Duodenal mucosa (tissue), 2 donors: Measurements from ENCODE around the gene PTDSS2.

ENCODE experiments used
- H3K27ac ChIP-seq: one replicate; pipeline ENCODE4 v1.7.0; 2013; ENCODE audit warnings: low read depth, low read length
- H3K27me3 ChIP-seq, 2 donors: one replicate each; pipeline ENCODE4 v1.7.0; 2013; ENCODE audit warnings: low read length in 2 of 2, control low read depth in 1 of 2; ENCODE audit not compliant: insufficient read depth in 2 of 2, control insufficient read depth in 1 of 2
- H3K36me3 ChIP-seq, 2 donors: one replicate each; pipeline ENCODE4 v1.7.0; 2013; ENCODE audit warnings: low read length in 2 of 2, control low read depth in 1 of 2; ENCODE audit not compliant: insufficient read depth in 2 of 2, control insufficient read depth in 1 of 2
- H3K4me1 ChIP-seq, 2 donors: one replicate each; pipeline ENCODE4 v1.7.0; 2013; ENCODE audit warnings: low read length in 2 of 2, control low read depth in 1 of 2; ENCODE audit not compliant: insufficient read depth in 2 of 2, control insufficient read depth in 1 of 2
- H3K4me3 ChIP-seq, 2 donors: one replicate each; pipeline ENCODE4 v1.7.0; 2013; ENCODE audit warnings: low read length in 2 of 2, low read depth in 1 of 2
- H3K9ac ChIP-seq, 2 donors: one replicate each; pipeline ENCODE4 v1.7.0; 2013; ENCODE audit warnings: low read length in 2 of 2, low read depth in 1 of 2
- H3K9me3 ChIP-seq, 2 donors: one replicate each; pipeline ENCODE4 v1.7.0; 2013; ENCODE audit warnings: low read length in 2 of 2, control low read depth in 1 of 2; ENCODE audit not compliant: control insufficient read depth in 1 of 2

The PTDSS2 gene

GRCh38 chr11:451738-452137, 1.7 kb downstream of the PTDSS2 start:
- H3K4me3 ChIP-seq: peak overlapping the region in 1 of 2 donors; percentile 83
- H3K9me3 ChIP-seq: no peaks in the 10 kb centered on the region
- H3K27me3 ChIP-seq: no peaks in the 10 kb centered on the region
- peaks cover 6 to 14% of the 10 kb centered on the region in 2 donors for H3K36me3 ChIP-seq
- H3K9ac ChIP-seq: no peak overlapping the region
- H3K27ac ChIP-seq: no peak overlapping the region
- peaks cover 20 to 31% of the 10 kb centered on the region in 2 donors for H3K4me1 ChIP-seq

GRCh38 chr11:452203-452744, 2.2 kb downstream of the PTDSS2 start:
- Histone ChIP-seq H3K9me3 (no peaks in the 10 kb centered on the region), H3K9ac (no peak overlapping the region), H3K4me1 (peaks cover 16 to 31% of the 10 kb centered on the region in 2 donors), H3K27me3 (no peaks in the 10 kb centered on the region), H3K36me3 (peaks cover 6 to 14% of the 10 kb centered on the region in 2 donors), H3K4me3 (no peak overlapping the region), H3K27ac (no peak overlapping the region)

GRCh38 chr11:452916-453527, 2.9 kb downstream of the PTDSS2 start:
- no peaks in the 10 kb centered on the region for H3K27me3 ChIP-seq
- H3K4me3 ChIP-seq: no peak overlapping the region
- H3K9me3 ChIP-seq: no peaks in the 10 kb centered on the region
- H3K27ac ChIP-seq: no peak overlapping the region
- peaks cover 16 to 31% of the 10 kb centered on the region in 2 donors for H3K4me1 ChIP-seq
- H3K36me3 ChIP-seq: peaks cover 6 to 14% of the 10 kb centered on the region in 2 donors
- no peak overlapping the region for H3K9ac ChIP-seq

GRCh38 chr11:453564-453963, 3.5 kb downstream of the PTDSS2 start:
- H3K9ac ChIP-seq: no peak overlapping the region
- no peak overlapping the region for H3K27ac ChIP-seq
- H3K9me3 ChIP-seq: no peaks in the 10 kb centered on the region
- peaks cover 13 to 27% of the 10 kb centered on the region in 2 donors for H3K4me1 ChIP-seq
- no peaks in the 10 kb centered on the region for H3K27me3 ChIP-seq
- H3K4me3 ChIP-seq: no peak overlapping the region
- peaks cover 6 to 14% of the 10 kb centered on the region in 2 donors for H3K36me3 ChIP-seq

GRCh38 chr11:454043-454442, 4.0 kb downstream of the PTDSS2 start:
- Histone ChIP-seq H3K27ac (no peak overlapping the region), H3K9me3 (no peaks in the 10 kb centered on the region), H3K36me3 (peaks cover 6 to 14% of the 10 kb centered on the region in 2 donors), H3K4me3 (no peak overlapping the region), H3K4me1 (peaks cover 9 to 22% of the 10 kb centered on the region in 2 donors), H3K27me3 (no peaks in the 10 kb centered on the region), H3K9ac (no peak overlapping the region)

- Histone ChIP-seq H3K4me1 (peaks cover 5 to 14% of the 10 kb centered on the region in 2 donors), H3K27ac (no peak overlapping the region), H3K4me3 (no peak overlapping the region), H3K9ac (no peak overlapping the region), H3K27me3 (no peaks in the 10 kb centered on the region), H3K9me3 (no peaks in the 10 kb centered on the region), H3K36me3 (peaks cover 9 to 19% of the 10 kb centered on the region in 2 donors)
Observed at GRCh38 chr11:454801-455565, 4.9 kb downstream of the PTDSS2 start.

- H3K9me3 ChIP-seq: no peaks in the 10 kb centered on the region
- H3K27ac ChIP-seq: no peak overlapping the region
- no peaks in the 10 kb centered on the region for H3K27me3 ChIP-seq
- peaks cover 5 to 14% of the 10 kb centered on the region in 2 donors for H3K4me1 ChIP-seq
- no peak overlapping the region for H3K4me3 ChIP-seq
- no peak overlapping the region for H3K9ac ChIP-seq
- peaks cover 12 to 26% of the 10 kb centered on the region in 2 donors for H3K36me3 ChIP-seq
Observed at GRCh38 chr11:455566-456147, 5.6 kb downstream of the PTDSS2 start.

- no peak overlapping the region for H3K4me3 ChIP-seq
- no peak overlapping the region for H3K27ac ChIP-seq
- H3K9ac ChIP-seq: no peak overlapping the region
- H3K4me1 ChIP-seq: peaks cover under 1 to 6% of the 10 kb centered on the region in 2 donors
- no peaks in the 10 kb centered on the region for H3K27me3 ChIP-seq
- H3K36me3 ChIP-seq: peaks cover 12 to 32% of the 10 kb centered on the region in 2 donors
- no peaks in the 10 kb centered on the region for H3K9me3 ChIP-seq
Observed at GRCh38 chr11:456533-456932, 6.5 kb downstream of the PTDSS2 start.

- H3K4me1 ChIP-seq: peaks cover 0 to 3% of the 10 kb centered on the region in 2 donors
- no peak overlapping the region for H3K4me3 ChIP-seq
- no peaks in the 10 kb centered on the region for H3K27me3 ChIP-seq
- peaks cover 12 to 32% of the 10 kb centered on the region in 2 donors for H3K36me3 ChIP-seq
- no peak overlapping the region for H3K27ac ChIP-seq
- no peak overlapping the region for H3K9ac ChIP-seq
- no peaks in the 10 kb centered on the region for H3K9me3 ChIP-seq
Observed at GRCh38 chr11:457111-457760, 7.2 kb downstream of the PTDSS2 start.
